ENCODE measurements around the gene RABL2B.
"Not testable (repeated sequence)": the region's sequence is repeated elsewhere in the genome, so short reads cannot be mapped to it uniquely, and the experiment has no call there.

- TF ChIP-seq CTCF (IDR thresholded peaks at IDR 0.05); POLR2A (IDR thresholded peaks at IDR 0.05); EP300 (IDR thresholded peaks at IDR 0.05; ENCODE audit: low read depth): not testable (repeated sequence)
Observed at GRCh38 chr22:50785289-50785688, 1.9 kb upstream of the RABL2B start.

All from transverse colon (tissue), 3 donors.